Stimulated activated CD8-positive, alpha-beta memory T cell treated with anti-CD3 and anti-CD28 coated beads, Interleukin-15, amount 100 ng/mL, for 4 hours (primary cell): ENCODE measurements around the gene GP1BA.

Source experiments
- DNase-seq, 2 donors: peaks; one replicate each; pipeline ENCODE4 v3.0.0-alpha.2; 2020; ENCODE audit warnings: low read depth in 2 of 2

GP1BA gene

GRCh38 chr17:4973256-4974114 is 41.4 kb downstream of the GP1BA start:
- DNase-seq = no peak

GRCh38 chr17:4974115-4974670 is 42.1 kb downstream of the GP1BA start:
- DNase-seq = no peak

- no peak for DNase-seq
Observed at GRCh38 chr17:4978726-4979125, 46.6 kb downstream of the GP1BA start.

GRCh38 chr17:4980644-4981216 is 48.7 kb downstream of the GP1BA start:
- DNase-seq = no peak

- no peak for DNase-seq
Observed at GRCh38 chr17:4982305-4982704, 50.2 kb downstream of the GP1BA start.
